HG02798 (cell line): ENCODE results near the gene GGA1.
A peak's percentile ranks its signal among the peaks of the same experiment; 100 is the strongest.
"Not testable (repeated sequence)": the region's sequence is repeated elsewhere in the genome, so short reads cannot be mapped to it uniquely, and the experiment has no call there.

Source experiments
- ATAC-seq: cut with Tn5 transposase; IDR thresholded peaks from one replicate; pipeline ENCODE4 v1.9.1; 2021; ENCODE audit warnings: mild to moderate bottlenecking; ENCODE audit not compliant: unreplicated experiment, poor library complexity

GGA1 gene

DNA sequence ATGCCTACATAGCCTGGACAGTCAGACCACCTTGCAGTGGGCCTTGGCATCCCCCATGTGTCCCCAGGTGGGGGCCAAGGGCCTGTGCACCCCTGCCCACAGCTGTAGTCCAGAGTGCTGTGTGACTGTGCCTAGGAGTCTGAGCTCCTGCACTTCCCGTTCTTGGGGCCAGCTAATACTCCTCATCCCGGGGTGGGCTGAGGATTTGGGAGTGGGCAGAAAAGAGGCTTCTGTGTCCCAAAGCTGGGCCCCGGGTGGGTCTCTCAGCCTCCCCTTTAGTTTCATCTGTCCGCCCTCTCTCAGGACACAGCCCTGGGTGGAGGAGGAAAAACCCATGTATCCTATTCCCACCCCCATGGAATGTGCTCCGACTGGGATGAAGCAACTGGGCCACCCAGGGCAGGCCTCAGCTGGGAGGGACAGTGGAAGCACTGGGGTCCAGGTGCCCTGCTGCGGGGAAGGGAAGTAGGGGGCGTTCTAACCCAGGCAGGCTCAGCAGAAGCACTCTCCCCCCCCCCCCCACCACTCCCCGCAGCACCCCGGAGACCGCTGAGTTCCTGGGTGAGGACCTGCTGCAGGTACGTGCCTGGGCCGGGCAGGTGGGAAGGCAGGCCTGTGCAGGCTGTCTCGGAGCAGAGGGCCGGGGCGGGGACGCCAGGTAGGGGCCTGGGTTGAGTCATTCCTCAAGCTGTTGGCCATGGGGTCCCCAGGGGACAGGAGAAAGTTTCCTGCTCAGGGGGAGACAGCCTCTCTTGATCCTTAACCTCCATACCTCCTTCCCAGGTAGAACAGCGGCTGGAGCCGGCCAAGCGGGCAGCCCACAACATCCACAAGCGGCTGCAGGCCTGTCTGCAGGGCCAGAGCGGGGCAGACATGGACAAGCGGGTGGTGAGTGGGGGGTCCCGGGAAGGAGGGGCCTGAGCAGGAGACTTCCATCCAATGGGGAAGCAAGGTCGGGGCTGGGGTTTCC, 32.2 kb downstream of the GGA1 start:
- no peak for ATAC-seq

DNA sequence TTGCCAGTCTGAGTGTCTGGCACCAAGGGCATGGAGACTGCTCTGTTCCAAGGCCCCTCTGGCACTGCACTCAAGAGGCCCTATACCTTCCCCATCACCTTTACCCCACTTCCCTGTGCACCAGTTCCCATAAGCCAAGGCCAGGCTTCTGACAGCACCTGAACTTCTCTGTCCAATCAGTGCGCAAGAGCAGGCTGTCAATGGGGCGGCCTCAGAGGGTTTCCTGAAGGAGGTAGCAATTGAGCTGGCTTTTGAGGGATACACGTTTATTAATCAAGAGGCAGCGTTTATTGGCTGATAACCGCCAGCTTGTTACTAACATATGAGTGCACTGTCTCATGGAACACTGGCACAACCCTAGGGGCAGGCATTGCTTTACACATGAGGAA, 32.9 kb downstream of the GGA1 start:
- no peak for ATAC-seq

DNA sequence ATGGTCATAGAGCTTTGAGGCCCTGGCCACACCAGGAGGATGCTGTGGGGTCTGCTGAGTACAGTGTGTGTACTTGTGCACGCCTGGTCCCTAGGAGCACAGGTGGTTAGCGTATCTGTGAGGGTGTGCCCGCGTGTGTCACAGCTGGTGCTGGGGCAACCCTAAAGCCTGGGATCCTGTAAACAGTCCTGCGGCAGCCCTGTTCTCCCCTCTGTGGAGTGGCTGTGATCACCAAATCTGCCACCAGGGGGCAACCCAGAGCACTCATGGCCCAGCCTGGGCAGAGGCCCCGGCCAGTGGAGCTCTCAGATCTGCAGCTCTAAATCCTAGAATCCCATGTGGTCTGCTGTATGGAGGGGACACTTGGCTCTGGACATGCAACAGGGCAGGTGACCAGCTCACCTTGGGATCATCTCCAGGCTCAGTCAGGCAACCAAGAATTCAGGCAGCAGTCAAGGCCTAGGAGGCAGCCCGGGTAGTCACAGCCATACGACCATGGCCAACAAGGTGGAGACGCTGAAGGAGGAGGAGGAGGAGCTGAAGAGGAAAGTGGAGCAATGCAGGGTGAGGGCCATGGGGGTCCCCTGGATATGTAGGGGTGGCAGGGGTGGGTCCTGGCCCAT, 34.7 kb downstream of the GGA1 start:
- ATAC-seq = peak; percentile 54

DNA sequence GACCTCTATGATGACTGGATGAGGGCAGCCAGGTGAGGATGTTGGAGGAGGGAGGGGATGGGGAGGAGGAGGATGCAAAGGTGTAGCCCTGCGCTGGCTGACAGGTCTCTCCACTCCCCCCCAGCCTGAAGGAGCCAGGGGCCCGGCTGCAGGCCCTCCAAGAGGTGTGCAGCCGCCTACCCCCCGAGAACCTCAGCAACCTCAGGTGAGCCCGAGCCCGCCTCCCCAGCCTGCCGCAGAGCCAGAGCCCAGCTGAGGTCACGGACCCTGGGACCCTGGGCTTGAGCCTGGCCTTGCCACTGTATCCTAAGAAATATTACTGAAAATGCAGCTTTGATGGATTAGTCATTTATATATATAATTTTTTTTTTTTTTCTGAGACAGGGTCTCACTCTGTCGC, 38.7 kb downstream of the GGA1 start:
- no peak for ATAC-seq

DNA sequence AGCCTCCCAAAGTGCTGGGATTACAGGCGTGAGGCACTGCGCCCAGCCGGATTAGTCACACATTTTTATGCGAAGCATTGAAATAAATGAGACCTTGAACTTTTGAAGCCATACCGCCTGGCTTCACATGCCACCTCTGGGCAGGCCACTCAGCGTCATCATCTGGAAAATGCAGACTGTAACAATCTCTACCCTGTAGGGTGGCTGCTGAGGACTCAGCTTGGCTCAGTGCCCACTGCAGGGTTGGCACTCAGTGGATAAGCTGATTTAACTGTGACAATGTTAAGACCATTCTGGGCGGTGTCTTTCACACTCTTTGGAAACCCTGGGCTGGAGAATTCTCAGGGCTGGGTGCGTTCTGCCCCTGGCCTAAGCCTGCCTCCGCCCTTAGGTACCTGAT, 39.3 kb downstream of the GGA1 start:
- ATAC-seq = no peak

DNA sequence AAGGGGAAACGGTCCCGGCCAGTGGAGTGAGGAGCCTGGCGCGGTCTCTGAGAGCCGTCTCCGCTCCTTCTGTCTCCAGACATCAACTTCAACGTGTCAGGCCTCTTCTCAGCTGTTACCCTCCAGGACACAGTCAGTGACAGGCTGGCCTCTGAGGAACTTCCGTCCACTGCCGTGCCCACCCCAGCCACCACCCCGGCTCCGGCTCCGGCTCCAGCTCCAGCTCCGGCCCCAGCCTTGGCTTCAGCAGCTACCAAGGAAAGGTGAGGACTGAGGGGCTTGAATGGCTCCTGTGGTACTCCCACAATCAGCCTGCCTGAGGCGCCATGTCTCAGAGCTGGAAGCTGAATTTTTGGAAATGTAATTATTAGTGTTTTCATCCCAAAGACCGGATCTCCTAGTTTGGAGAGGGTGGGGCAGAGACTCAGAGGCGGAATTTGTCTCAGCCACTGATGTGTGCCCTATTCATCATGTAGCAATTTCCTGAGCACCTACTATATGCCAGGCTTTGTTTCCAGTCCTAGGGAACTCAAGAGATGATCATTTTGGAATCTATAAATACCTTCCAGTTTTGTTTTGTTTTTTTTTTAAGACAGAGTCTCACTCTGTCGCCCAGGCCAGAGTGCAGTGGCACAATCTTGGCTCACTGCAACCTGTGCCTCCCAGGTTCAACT, 42.0 kb downstream of the GGA1 start:
- ATAC-seq = no peak

DNA sequence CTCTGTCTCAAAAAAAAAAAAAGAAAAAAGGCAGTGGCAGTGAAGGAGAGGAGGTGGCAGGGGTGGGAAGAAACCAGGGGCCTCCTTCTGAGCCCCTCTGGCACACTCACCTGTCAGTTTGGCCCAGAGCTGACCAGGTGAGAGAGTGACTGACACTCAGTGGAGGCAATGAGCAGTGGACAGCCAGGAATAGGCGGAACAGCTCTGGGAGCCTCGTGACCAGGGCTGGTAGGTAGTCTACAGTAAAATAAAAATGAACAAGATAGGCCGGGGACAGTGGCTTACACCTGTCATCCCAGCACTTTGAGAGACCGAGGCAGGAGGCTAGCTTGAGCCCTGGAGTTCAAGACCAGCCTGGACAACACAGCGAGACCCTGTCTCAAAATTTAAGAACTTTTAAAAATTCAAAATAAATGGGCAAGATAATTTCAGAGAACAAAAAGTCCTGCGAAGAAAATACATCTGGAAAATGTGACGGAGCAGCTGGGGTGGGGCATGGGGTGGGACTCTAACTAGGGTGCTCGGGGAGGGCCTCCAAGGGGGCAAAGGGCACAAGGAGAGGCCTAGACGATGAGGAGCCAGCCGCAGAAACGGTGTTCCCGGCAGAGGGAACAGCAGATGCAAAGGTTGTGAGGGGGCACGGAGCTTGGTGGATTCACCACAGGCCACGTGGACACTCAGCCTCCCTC, 46.1 kb downstream of the GGA1 start:
- ATAC-seq = no peak

DNA sequence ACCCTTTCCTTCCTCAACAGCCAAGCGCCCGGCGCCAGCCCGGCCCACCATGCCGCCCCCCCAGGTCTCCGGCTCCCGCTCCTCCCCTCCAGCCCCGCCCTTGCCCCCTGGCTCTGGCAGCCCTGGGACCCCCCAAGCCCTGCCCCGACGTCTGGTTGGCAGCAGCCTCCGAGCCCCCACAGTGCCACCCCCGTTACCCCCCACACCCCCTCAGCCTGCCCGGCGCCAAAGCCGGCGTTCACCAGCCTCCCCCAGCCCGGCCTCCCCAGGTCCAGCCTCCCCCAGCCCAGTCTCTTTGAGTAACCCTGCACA, 46.6 kb downstream of the GGA1 start:
- no peak for ATAC-seq

DNA sequence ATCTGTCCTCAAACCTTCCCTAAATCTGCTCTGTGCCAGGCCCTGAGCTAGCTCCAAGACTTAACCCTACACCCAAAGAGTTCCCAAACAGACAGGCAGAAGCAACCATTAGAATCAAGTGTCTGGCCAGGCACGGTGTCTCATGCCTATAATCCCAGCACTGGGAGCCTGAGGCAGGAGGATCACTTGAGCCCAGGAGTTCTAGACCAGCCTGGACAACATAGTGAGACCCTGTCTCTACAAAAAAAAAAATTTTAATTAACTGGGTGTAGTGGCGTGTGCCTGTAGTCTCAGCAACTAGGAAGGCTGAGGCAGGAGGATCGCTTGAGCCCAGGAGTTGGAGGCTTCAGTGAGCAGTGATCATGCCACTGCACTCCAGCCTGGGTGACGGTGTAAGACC, 47.9 kb downstream of the GGA1 start:
- not testable (repeated sequence) for ATAC-seq

DNA sequence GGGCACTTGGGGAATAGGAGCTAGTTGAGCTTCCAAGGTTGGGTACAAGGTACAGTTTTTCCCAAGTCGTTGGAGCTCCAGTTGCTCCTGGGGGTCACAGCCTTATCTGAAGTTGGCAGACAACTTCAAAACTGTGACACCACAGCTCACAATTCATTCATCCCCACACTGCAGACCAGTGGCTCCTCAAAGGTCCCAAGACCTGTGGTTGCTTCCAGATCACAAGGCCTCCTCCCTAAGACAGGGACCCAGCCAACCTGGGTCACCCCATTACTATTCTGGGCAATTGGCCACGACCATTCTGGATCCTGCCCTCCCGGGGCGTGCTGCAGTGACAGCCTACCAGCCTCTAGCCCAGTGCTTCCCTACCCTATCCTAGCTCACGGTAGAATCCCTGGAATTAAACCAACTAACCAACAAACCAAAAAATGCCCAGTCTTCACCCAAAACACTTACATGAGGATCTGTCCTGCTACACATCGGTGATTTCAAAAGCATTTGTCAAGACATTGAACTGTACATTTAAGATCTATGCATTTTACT, 49.0 kb downstream of the GGA1 start:
- ATAC-seq = no peak

DNA sequence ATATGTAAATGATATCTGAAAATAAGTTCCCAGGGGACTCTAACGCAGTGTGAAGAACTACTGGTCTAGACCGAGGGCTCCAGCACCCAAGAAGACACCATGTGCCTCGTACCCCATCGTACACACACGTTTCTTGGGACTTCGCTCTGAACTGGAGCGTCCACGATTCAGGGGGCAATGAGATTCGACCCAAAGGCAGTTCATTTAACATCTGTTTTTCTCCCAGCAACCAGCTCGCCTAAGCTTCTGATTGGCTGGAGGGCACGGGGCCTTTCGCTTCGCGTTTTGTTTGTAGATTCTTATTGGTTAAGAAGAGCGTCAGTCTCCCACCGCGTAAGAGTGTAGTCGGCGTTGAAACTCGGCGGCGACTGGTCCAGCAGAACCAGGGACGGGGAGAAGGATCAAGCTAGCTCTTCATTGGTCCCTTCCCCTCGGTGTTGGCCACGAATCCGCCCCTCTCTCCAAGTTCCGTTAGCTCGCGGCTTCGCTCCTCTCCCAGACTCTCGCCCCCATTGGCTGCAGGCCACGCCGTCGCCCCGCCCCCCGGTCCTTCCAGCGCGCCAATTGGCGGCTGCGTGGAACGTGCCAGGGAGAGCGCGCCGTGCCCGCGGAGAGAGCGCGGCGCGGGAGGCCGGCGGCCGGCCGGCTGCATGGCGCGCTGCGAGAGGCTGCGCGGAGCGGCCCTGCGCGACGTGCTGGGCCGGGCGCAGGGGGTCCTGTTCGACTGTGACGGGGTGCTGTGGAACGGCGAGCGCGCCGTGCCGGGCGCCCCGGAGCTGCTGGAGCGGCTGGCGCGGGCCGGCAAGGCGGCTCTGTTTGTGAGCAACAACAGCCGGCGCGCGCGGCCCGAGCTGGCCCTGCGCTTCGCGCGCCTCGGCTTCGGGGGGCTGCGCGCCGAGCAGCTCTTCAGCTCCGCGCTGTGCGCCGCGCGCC, 49.8 kb downstream of the GGA1 start, which contains the start of gene PDXP:
PDXP (plus strand) TSS at position 591 of the 933 bp plus-strand sequence; CDS start at position 651, 60 bp downstream.
- peak; percentile 87 for ATAC-seq

DNA sequence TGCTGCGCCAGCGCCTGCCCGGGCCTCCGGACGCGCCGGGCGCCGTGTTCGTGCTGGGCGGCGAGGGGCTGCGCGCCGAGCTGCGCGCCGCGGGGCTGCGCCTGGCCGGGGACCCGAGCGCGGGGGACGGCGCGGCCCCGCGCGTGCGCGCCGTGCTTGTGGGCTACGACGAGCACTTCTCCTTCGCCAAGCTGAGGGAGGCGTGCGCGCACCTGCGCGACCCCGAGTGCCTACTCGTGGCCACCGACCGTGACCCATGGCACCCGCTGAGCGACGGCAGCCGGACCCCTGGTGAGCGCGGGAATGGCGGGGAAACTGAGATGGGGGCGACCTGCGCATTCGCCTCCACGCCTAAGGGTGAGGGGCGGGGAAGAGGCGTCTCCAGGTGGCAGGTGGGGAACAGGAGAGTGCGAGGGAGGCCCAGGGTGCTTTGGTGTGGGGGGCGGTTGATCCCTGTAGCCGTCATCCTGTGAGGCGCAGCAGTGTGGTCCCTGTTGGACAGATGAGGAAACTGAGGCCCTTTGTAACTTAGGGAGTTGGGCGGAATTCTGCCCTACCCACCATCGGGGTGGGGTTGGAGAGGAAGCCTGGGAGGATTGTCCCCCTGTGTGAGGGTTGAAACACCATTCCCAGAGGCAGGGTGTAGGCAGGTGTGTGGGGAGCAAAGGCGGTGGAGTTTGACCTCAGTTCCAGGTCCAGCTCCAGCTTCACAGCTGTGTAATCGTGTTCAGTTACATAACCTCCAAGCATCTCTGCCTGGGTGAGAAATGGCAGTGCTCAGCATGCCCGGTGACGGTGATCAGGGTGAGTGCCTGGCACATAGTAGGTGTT, 50.6 kb downstream of the GGA1 start:
- peak; percentile 12 for ATAC-seq

DNA sequence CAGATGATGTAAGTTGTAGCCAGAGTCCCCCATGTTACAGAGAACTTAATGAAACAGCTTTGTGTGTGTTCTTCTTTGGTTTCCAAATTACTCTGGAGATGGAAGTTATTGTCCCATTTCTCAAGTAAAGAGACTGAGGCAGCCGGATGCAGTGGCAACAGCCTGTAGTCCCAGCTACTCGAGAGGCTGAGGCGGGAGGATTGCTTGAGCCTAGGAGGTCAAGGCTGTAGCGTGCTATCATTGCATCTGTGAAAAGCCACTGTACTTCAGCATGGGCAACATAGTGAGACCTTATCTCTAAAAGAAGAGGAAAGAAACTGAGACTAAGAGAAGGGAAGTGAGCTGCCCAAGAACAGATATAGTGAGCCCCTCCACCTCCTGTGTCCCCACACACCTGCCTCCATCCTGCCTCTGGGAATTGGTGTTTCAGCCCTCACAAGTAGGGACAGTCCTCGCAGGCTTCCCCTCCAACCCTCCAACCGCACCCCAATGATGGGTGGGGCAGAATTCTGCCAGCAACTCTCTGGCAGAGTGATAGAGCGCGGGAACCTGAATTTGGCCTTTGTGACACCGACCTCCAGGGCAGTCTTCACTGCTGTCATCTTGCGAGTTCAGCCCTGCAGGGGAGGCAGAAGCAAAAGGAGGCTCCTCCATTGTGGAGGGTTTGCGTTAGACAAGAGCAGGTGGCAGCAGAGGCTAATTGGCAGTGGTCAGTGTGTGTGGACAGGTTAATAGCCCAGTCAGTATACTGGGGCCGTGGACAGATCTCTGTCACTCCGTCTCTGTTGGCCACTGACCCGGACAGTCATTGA, 51.5 kb downstream of the GGA1 start:
- ATAC-seq = no peak

DNA sequence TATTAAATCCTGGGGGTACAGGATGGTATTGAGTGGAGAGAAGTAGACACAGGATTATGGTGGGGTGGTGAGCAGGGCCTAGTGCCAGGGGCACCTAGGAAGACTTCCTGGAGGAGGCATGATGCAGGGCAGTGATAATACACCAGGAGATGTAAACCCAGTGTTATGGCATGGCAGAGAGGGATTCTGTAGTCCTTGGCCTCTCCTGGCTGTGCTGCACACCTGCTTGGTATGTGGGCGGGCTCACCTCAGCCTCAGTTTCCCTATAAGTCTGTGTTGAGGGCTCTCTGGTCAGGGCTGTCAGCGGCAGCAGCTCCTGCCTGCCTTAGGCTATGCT, 52.0 kb downstream of the GGA1 start:
- ATAC-seq = no peak

DNA sequence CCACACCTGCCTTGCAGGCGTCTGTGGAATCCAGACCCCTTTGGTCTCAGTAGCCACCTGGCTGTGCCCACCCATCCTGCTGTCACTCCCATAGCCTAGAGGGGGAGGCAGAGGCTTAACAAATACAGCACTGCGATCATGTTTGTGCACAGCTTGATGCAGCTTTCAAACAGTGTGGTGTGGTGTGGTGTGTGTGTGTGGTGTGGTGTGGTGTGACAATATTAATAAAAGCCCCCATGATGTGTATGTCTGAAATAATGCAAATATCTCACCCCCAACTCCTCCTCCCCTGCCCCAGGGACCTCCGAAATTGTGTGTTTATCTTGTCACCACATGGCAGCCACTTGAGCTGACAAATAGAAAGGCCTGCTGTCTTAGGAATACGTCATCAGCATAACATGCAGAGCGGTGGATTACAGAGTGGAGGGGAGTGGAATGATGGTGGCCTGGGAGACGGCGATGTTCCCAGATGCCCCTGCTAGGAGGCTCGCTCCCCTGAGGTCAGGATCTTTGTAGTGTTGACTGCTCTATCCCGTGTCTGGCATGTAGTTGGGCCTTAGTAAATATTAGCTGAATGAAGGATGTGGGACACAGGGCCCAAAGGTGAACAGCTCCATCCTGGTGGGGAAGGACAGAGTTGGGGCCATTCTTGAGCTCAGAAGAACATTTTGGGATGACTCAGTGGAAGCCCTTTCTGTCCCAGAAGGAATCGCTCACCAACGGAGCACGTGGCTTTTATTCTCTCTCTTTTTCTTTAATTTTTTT, 52.7 kb downstream of the GGA1 start:
- no peak for ATAC-seq

DNA sequence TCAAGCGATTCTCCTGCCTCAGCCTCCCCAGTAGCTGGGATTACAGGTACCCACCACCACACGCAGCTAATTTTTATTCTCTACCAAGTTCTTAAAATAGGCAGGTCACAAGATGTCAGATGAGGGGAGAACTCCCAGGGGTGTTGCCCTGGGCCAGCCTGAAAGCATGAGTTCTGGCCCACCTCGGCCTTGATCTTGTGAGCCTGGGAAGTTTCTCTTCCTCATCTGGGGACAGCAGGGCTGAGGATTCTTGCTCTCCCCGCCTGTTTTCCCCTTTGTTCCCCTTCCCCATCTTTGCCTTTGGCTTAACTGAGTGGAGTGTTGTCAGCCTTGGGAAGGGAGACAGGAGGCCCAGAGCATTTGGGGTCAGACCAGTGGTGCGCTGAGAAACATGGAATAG, 53.4 kb downstream of the GGA1 start:
- ATAC-seq = no peak

DNA sequence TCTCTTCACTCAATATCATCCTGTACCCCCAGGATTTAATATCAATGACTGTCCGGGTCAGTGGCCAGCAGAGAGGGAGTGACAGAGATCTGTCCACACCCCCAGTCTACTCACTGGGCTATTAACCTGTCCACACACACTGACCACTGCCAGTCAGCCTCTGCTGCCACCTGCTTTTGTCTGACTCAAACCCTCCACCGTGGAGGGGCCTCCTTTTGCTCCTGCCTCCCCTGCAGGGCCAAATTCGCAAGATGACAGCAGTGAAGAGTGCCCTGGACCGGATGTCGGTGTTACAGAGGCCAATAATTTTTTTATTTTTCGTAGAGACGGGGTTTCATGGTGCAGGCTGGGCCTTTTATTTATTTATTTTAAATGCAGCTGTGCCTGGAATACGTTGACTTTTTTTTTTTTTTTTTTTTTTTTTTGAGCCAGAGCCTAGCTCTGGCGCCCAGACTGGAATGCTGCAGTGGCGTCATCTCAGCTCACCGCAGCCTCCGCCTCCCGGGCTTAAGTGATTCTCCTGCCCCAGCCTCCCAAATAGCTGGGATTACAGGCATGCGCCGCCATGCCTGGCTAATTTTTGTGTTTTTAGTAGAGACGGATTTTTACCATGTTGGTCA, 55.0 kb downstream of the GGA1 start:
- no peak for ATAC-seq
